Endothelial cell of umbilical vein (primary cell): ENCODE data around the gene SERTAD4. TPM values are rescaled to one million over a fixed set of nuclear protein-coding genes. Genes with fewer than 3 reads are reported as not detected.
A peak's percentile ranks its signal among the peaks of the same experiment; 100 is the strongest.

Experiments used
- BruUV-seq: library from RNA; stranded (reverse); fragments of 400-500 nt; replicated peaks from 2 replicates; lab custom pipeline; 2021; lab: Mats Ljungman, UMichigan
- CTCF ChIA-PET: fragments of 300-600, 350-600 bp; sonication (Branson Sonifier 250); formaldehyde crosslinking; loops from one replicate; lab custom pipeline; 2021; ENCODE audit warnings: antibody characterized with exemption, inconsistent platforms; lab: Charles Lee
- POLR2A ChIA-PET: fragments of 300-600, 350-600 bp; sonication (Branson Sonifier 250); formaldehyde crosslinking; loops from one replicate; lab custom pipeline; 2021; ENCODE audit warnings: antibody characterized with exemption, inconsistent platforms; lab: Charles Lee
- DNase-seq: peaks from one replicate; pipeline ENCODE4 v3.0.0-alpha.2; 2011; ENCODE audit warnings: low read depth, low spot score
- FAIRE-seq: peaks from 2 replicates; lab custom pipeline; 2011; peaks lifted over from hg19 to GRCh38; lab: Jason Lieb, UNC
- H2AFZ ChIP-seq: 2 replicates; pipeline ENCODE4 v1.6.0; 2012; ENCODE audit warnings: low read depth, low read length, control low read depth, inconsistent platforms
- H3K27ac ChIP-seq: 2 replicates; pipeline ENCODE4 v1.5.1; 2011; ENCODE audit warnings: low read depth, mild to moderate bottlenecking, control low read depth, low read length, moderate library complexity; ENCODE audit not compliant: insufficient read depth
- H3K27me3 ChIP-seq, 2 experiments: 2 replicates each; pipeline versions ENCODE4 v1.6.0 to v1.6.1; 2011; ENCODE audit warnings: low read length in 2 of 2, mixed read lengths in 1 of 2; ENCODE audit not compliant: control insufficient read depth in 2 of 2, insufficient read depth in 2 of 2
- H3K36me3 ChIP-seq, 2 experiments: 2 replicates in 1 of 2; 3 replicates in 1 of 2; pipeline ENCODE4 v1.5.1; 2011; ENCODE audit warnings: low read length in 2 of 2, mild to moderate bottlenecking in 1 of 2, moderate library complexity in 1 of 2; ENCODE audit not compliant: control insufficient read depth in 2 of 2, insufficient read depth in 2 of 2; ENCODE audit errors: extremely low read depth in 1 of 2
- H3K4me1 ChIP-seq: 3 replicates; pipeline ENCODE4 v1.5.1; 2011; ENCODE audit warnings: mild to moderate bottlenecking, low read length; ENCODE audit not compliant: control insufficient read depth, insufficient read depth; ENCODE audit errors: extremely low read depth
- H3K4me2 ChIP-seq: 2 replicates; pipeline ENCODE4 v1.6.1; 2011; ENCODE audit warnings: low read length, control low read depth, mixed read lengths; ENCODE audit not compliant: insufficient read depth
- H3K4me3 ChIP-seq, 3 experiments: fragments of 200-600 bp in 1 of 3; sonication (generic), shearing (Covaris generic) in 1 of 3; replicated peaks in 1 of 3; 2 replicates each; pipeline ENCODE4 v1.5.1; 2011 to 2016; ENCODE audit warnings: control low read depth in 3 of 3, low read length in 3 of 3, mild to moderate bottlenecking in 2 of 3, inconsistent platforms in 1 of 3, low read depth in 1 of 3, moderate library complexity in 1 of 3; ENCODE audit not compliant: insufficient read depth in 1 of 3
- H3K79me2 ChIP-seq: 2 replicates; pipeline ENCODE4 v1.6.0; 2012; ENCODE audit warnings: low read length, inconsistent platforms; ENCODE audit not compliant: control insufficient read depth, insufficient read depth
- H3K9ac ChIP-seq: replicated peaks from 2 replicates; pipeline ENCODE3; 2011; ENCODE audit warnings: low read length, control low read depth; ENCODE audit not compliant: insufficient read depth; ENCODE audit errors: extremely low read depth
- H3K9me1 ChIP-seq: replicated peaks from 3 replicates; pipeline ENCODE4 v1.6.0; 2011; ENCODE audit warnings: mild to moderate bottlenecking, low read length; ENCODE audit not compliant: control insufficient read depth, insufficient read depth; ENCODE audit errors: extremely low read depth
- H3K9me3 ChIP-seq: replicated peaks from 2 replicates; pipeline ENCODE4 v1.5.1; 2012; ENCODE audit warnings: low read length, inconsistent platforms; ENCODE audit not compliant: control insufficient read depth, insufficient read depth
- H4K20me1 ChIP-seq: replicated peaks from 2 replicates; pipeline ENCODE3; 2011; ENCODE audit warnings: mild to moderate bottlenecking, low read length; ENCODE audit not compliant: control insufficient read depth, insufficient read depth; ENCODE audit errors: extremely low read depth
- GATA2 ChIP-seq: IDR thresholded peaks from 2 replicates; pipeline ENCODE4 v1.7.0; 2011; ENCODE audit warnings: low read depth, mild to moderate bottlenecking, moderate library complexity, mixed read lengths, low read length; ENCODE audit not compliant: insufficient read length, insufficient read depth
- JUN ChIP-seq: IDR thresholded peaks from 2 replicates; pipeline ENCODE4 v1.6.1; 2011; ENCODE audit warnings: borderline replicate concordance, low read depth; ENCODE audit not compliant: insufficient read length, insufficient read depth
- POLR2AphosphoS5 ChIP-seq: IDR thresholded peaks from 2 replicates; pipeline ENCODE4 v1.6.1; 2012; ENCODE audit warnings: low read depth, mild to moderate bottlenecking, control low read depth, low read length, moderate library complexity; ENCODE audit not compliant: insufficient read depth
- dilution Hi-C: fragments of 300-500 bp; cut with MboI; formaldehyde crosslinking; loops from one replicate; pipeline ENCODE4 v1.15.0; 2019; ENCODE audit warnings: low sequenced_read_pairs; ENCODE audit not compliant: extremely low pct_ligation_motif_present
- intact Hi-C: fragments of 100-400 bp; cut with micrococcal nuclease; formaldehyde crosslinking; loops from one replicate; pipeline ENCODE4 v1.10.0; 2022
- polyA plus RNA-seq, 4 experiments: library from polyadenylated mRNA; depleted of rRNA in 3 of 4; stranded (reverse) in 3 of 4; unstranded in 1 of 4; fragments of >200 nt; gene quantifications; 2 replicates each; pipeline versions ENCODE4 v1.2.1 to v1.2.3, GENCODE V29; 2011 to 2012; ENCODE audit warnings: missing spikeins in 1 of 4
- total RNA-seq: library from RNA; stranded (reverse); gene quantifications from 2 replicates; pipeline ENCODE4 v1.2.3, GENCODE V29; 2021
- TF ChIP-seq, protein P1 (sequence below), 2 donors: IDR thresholded peaks; 1 replicate in 1 of 2; 2 replicates in 1 of 2; pipeline ENCODE4 v1.5.1; 2011; ENCODE audit warnings: low read length in 2 of 2, mild to moderate bottlenecking in 2 of 2, moderate library complexity in 2 of 2, control low read depth in 1 of 2, inconsistent platforms in 1 of 2, low read depth in 1 of 2; ENCODE audit not compliant: insufficient read depth in 1 of 2; ENCODE audit errors: extremely low read depth in 1 of 2
- TF ChIP-seq, protein P2 (sequence below): IDR thresholded peaks from 2 replicates; pipeline ENCODE4 v1.6.1; 2011; ENCODE audit not compliant: insufficient read depth, insufficient read length

Gene SERTAD4
- total and polyA plus RNA-seq, 2 donors (not counting 3 experiments of a cell fraction or from before 2014, with no cell fraction given): 4.0 to 11.3 TPM

DNA sequence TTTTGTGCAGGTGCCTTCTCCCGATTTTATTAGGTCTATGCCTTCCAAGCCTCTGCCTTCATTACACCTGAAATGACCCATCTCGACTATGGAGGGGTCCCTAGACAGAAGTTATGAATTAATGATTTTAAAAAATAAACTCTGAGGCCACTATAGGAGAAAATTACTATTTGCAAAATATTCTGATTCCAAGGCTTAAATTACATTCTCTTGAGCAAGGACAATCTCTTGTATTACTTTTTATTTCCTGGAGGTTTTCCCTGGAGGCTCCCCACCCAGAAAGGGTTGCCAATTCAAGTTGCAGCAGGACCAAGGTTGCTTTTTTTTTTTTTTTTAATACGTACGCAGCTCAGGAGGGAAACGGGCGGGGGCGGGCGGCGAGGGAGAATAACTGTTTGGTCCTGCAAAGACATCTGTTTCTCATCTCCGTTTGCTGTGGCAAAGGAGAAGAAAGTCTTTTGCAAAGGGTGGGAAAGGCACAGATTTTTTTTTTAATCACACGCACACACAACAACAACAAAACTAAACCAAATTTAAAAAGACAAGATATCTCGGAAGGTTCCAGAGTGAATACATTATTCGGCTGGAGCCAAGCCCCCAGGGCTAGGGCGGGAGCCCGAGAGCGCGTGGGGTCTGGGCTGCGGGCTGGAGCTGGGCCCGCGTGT is 618 bp upstream of the SERTAD4 start:
- ChIA-PET POLR2A (interaction anchor here (0.6 kb wide), 1 partner anchor 21 kb away, joined by 3 read pairs; no protein-coding TSS in a partner anchor), CTCF (interaction anchor here (0.6 to 1.2 kb wide), 3 partner anchors 9 to 61 kb away, joined by 3 read pairs; no protein-coding TSS in a partner anchor)
- peak; percentile 69 for FAIRE-seq
- H3K27me3 ChIP-seq: peaks cover 6% of the 10 kb centered on the region in 2 experiments
- no peaks in the 10 kb centered on the region for H3K9me3 ChIP-seq
- peak overlapping the region; percentile 54 for H3K4me2 ChIP-seq
- intact Hi-C loops: loop anchor here (1.0 to 10.0 kb wide), 5 partner anchors 8 to 1343 kb away; partner anchors contain the start of genes HHAT and SLC30A1
- H3K4me1 ChIP-seq: peaks cover 22% of the 10 kb centered on the region
- no peaks in the 10 kb centered on the region for H3K9me1 ChIP-seq
- no peaks in the 10 kb centered on the region for H3K36me3 ChIP-seq
- TF ChIP-seq JUN (no peak), GATA2 (no peak), POLR2AphosphoS5 (no peak)
- TF ChIP-seq, protein P1, sequence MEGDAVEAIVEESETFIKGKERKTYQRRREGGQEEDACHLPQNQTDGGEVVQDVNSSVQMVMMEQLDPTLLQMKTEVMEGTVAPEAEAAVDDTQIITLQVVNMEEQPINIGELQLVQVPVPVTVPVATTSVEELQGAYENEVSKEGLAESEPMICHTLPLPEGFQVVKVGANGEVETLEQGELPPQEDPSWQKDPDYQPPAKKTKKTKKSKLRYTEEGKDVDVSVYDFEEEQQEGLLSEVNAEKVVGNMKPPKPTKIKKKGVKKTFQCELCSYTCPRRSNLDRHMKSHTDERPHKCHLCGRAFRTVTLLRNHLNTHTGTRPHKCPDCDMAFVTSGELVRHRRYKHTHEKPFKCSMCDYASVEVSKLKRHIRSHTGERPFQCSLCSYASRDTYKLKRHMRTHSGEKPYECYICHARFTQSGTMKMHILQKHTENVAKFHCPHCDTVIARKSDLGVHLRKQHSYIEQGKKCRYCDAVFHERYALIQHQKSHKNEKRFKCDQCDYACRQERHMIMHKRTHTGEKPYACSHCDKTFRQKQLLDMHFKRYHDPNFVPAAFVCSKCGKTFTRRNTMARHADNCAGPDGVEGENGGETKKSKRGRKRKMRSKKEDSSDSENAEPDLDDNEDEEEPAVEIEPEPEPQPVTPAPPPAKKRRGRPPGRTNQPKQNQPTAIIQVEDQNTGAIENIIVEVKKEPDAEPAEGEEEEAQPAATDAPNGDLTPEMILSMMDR (IDR thresholded peaks at IDR 0.05; ENCODE audit: extremely low read depth in 1 of 2, insufficient read depth in 1 of 2, low read depth in 1 of 2, low read length in 2 of 2): no peak
- TF ChIP-seq, protein P2, sequence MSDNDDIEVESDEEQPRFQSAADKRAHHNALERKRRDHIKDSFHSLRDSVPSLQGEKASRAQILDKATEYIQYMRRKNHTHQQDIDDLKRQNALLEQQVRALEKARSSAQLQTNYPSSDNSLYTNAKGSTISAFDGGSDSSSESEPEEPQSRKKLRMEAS: no peak
- H3K79me2 ChIP-seq: no peaks in the 10 kb centered on the region
- H3K27ac ChIP-seq: no peak overlapping the region
- H4K20me1 ChIP-seq: no peaks in the 10 kb centered on the region
- H2AFZ ChIP-seq: no peak overlapping the region
- dilution Hi-C loops: no loop called here
- no peak overlapping the region for H3K9ac ChIP-seq
- BruUV-seq: no TSS peak
- H3K4me3 ChIP-seq: peak overlapping the region in 2 of 3 experiments; percentile 51 to 66
- DNase-seq: no peak
